HCT116 (cell line): ENCODE results near the gene SOD1. TPM values are rescaled to one million over a fixed set of nuclear protein-coding genes. Genes with fewer than 3 reads are reported as not detected.

ENCODE experiments used
- ATAC-seq: fragments of 200-7000 bp; cut with Tn5 transposase; 2 replicates; pipeline ENCODE4 v1.9.1; 2020; ENCODE audit warnings: mild to moderate bottlenecking, moderate library complexity
- BruUV-seq: library from RNA; stranded (reverse); fragments of 400-500 nt; replicated peaks from 2 replicates; lab custom pipeline; 2021; lab: Mats Ljungman, UMichigan
- CTCF ChIA-PET: fragments of 300-600 bp; sonication (Branson Sonifier 250); formaldehyde crosslinking; loops from one replicate; lab custom pipeline; 2021; ENCODE audit warnings: antibody characterized with exemption; lab: Charles Lee
- POLR2A ChIA-PET: fragments of 300-600, 350-600 bp; sonication (Branson Sonifier 250); formaldehyde crosslinking; loops from one replicate; lab custom pipeline; 2021; ENCODE audit warnings: antibody characterized with exemption; lab: Charles Lee
- RAD21 ChIA-PET, 2 experiments: fragments of 300-600 bp; sonication (Branson Sonifier 250); formaldehyde crosslinking; loops; one replicate each; lab custom pipeline; 2023; ENCODE audit warnings: low total read pairs in 2 of 2; ENCODE audit not compliant: uncharacterized antibody in 2 of 2, unreplicated experiment in 2 of 2, low non-redundant PET in 1 of 2; lab: Charles Lee
- DNase-seq: peaks from one replicate; pipeline ENCODE4 v3.0.0-alpha.2; 2010; ENCODE audit warnings: low read depth, low spot score
- H2AFZ ChIP-seq: fragments of 200-600 bp; shearing (Covaris generic), sonication (generic); 2 replicates; pipeline ENCODE4 v1.6.1; 2017; ENCODE audit warnings: low read depth, mixed run types, mixed read lengths, antibody characterized with exemption, low read length; ENCODE audit not compliant: poor library complexity, severe bottlenecking
- H3K27ac ChIP-seq: 2 replicates; pipeline ENCODE4 v1.5.1; 2012; ENCODE audit warnings: low read depth, low read length
- H3K27me3 ChIP-seq: fragments of 200-600 bp; sonication (generic); 2 replicates; pipeline ENCODE4 v1.6.1; 2016; ENCODE audit warnings: mixed run types, low read length, mixed read lengths; ENCODE audit not compliant: insufficient read depth
- H3K36me3 ChIP-seq, 2 experiments: fragments of 200-500 bp in 1 of 2; fragments of 200-600 bp in 1 of 2; sonication (Bioruptor generic) in 1 of 2; sonication (generic) in 1 of 2; 2 replicates each; pipeline versions ENCODE4 v1.5.1 to v1.6.1; 2014 to 2016; ENCODE audit warnings: low read length in 2 of 2, inconsistent platforms in 1 of 2, mixed read lengths in 1 of 2, mixed run types in 1 of 2; ENCODE audit not compliant: insufficient read depth in 2 of 2, control insufficient read depth in 1 of 2
- H3K4me1 ChIP-seq, 2 experiments: fragments of 200-600 bp in 1 of 2; sonication (generic) in 1 of 2; 2 replicates each; pipeline versions ENCODE4 v1.5.1 to v1.6.1; 2012 to 2017; ENCODE audit warnings: low read length in 2 of 2, inconsistent platforms in 1 of 2, mild to moderate bottlenecking in 1 of 2, mixed read lengths in 1 of 2, mixed run types in 1 of 2, moderate library complexity in 1 of 2; ENCODE audit not compliant: insufficient read depth in 2 of 2, control insufficient read depth in 1 of 2
- H3K4me2 ChIP-seq: fragments of 200-600 bp; sonication (generic); 2 replicates; pipeline ENCODE4 v1.6.1; 2017; ENCODE audit warnings: mixed run types, low read length, mixed read lengths
- H3K4me3 ChIP-seq, 2 experiments: fragments of 200-600 bp in 1 of 2; sonication (generic) in 1 of 2; replicated peaks in 1 of 2; 2 replicates each; pipeline ENCODE4 v1.5.1; 2011 to 2016; ENCODE audit warnings: low read length in 2 of 2, control low read depth in 1 of 2, low read depth in 1 of 2, mild to moderate bottlenecking in 1 of 2, mixed read lengths in 1 of 2, mixed run types in 1 of 2
- H3K79me2 ChIP-seq: fragments of 200-600 bp; sonication (generic); 2 replicates; pipeline ENCODE4 v1.6.1; 2017; ENCODE audit warnings: mild to moderate bottlenecking, mixed run types, low read length, moderate library complexity, mixed read lengths; ENCODE audit not compliant: insufficient read depth
- H3K9ac ChIP-seq: fragments of 200-600 bp; sonication (generic); 2 replicates; pipeline ENCODE4 v1.6.1; 2016; ENCODE audit warnings: low read length, mixed read lengths
- H3K9me2 ChIP-seq: fragments of 200-600 bp; sonication (generic), shearing (Covaris generic); 2 replicates; pipeline ENCODE4 v1.6.1; 2017; ENCODE audit warnings: mixed run types, mild to moderate bottlenecking, moderate library complexity; ENCODE audit not compliant: insufficient read depth
- H3K9me3 ChIP-seq, 2 experiments: fragments of 200-500 bp in 1 of 2; fragments of 200-600 bp in 1 of 2; sonication (Bioruptor generic) in 1 of 2; sonication (generic) in 1 of 2; 2 replicates each; pipeline ENCODE4 v1.6.1; 2014 to 2017; ENCODE audit warnings: low read length in 2 of 2, mixed read lengths in 2 of 2, inconsistent platforms in 1 of 2, low read depth in 1 of 2, mild to moderate bottlenecking in 1 of 2, mixed run types in 1 of 2, moderate library complexity in 1 of 2; ENCODE audit not compliant: control insufficient read depth in 1 of 2, insufficient read depth in 1 of 2
- H4K20me1 ChIP-seq: fragments of 200-600 bp; sonication (generic), shearing (Covaris generic); 2 replicates; pipeline ENCODE4 v1.6.1; 2017; ENCODE audit warnings: mixed run types, mild to moderate bottlenecking, moderate library complexity; ENCODE audit not compliant: insufficient read depth
- ATF3 ChIP-seq: IDR thresholded peaks from 2 replicates; pipeline ENCODE4 v1.6.1; 2012
- ELF1 ChIP-seq: IDR thresholded peaks from 2 replicates; pipeline ENCODE4 v1.6.1; 2012; ENCODE audit warnings: low read depth, borderline replicate concordance
- EZH2phosphoT487 ChIP-seq: fragments of 200-600 bp; IDR thresholded peaks from 2 replicates; pipeline ENCODE4 v1.6.1; 2018; ENCODE audit warnings: antibody characterized with exemption, borderline replicate concordance
- FOSL1 ChIP-seq: IDR thresholded peaks from 2 replicates; pipeline ENCODE4 v1.6.1; 2012; ENCODE audit warnings: low read depth
- POLR2A ChIP-seq: IDR thresholded peaks from 2 replicates; pipeline ENCODE4 v1.7.0; 2011; ENCODE audit warnings: borderline replicate concordance; ENCODE audit not compliant: insufficient read depth, insufficient read length; ENCODE audit errors: extremely low read depth
- POLR2AphosphoS5 ChIP-seq: IDR thresholded peaks from 2 replicates; pipeline ENCODE4 v1.6.1; 2011; ENCODE audit warnings: mild to moderate bottlenecking, low read depth, low read length, moderate library complexity
- ZBTB33 ChIP-seq: IDR thresholded peaks from 2 replicates; pipeline ENCODE4 v1.6.1; 2011; ENCODE audit warnings: mild to moderate bottlenecking, low read length, moderate library complexity; ENCODE audit not compliant: insufficient replicate concordance; ENCODE audit errors: extremely low read depth
- ZFX ChIP-seq: fragments of 450-650 bp; IDR thresholded peaks from 2 replicates; pipeline ENCODE4 v1.6.1; 2017
- intact Hi-C: fragments of 100-400 bp; cut with micrococcal nuclease; formaldehyde crosslinking; loops from 2 replicates; pipeline ENCODE4 v1.10.0; 2022
- total RNA-seq: library from RNA; stranded (reverse); gene quantifications from one replicate; pipeline ENCODE4 v1.2.1, GENCODE V29; 2021; ENCODE audit not compliant: unreplicated experiment
- TF ChIP-seq, protein P1 (sequence below): IDR thresholded peaks from 2 replicates; pipeline ENCODE4 v1.6.1; 2012

SOD1 gene
- total RNA-seq, 1 experiment from 2014 or later = 419 TPM

DNA sequence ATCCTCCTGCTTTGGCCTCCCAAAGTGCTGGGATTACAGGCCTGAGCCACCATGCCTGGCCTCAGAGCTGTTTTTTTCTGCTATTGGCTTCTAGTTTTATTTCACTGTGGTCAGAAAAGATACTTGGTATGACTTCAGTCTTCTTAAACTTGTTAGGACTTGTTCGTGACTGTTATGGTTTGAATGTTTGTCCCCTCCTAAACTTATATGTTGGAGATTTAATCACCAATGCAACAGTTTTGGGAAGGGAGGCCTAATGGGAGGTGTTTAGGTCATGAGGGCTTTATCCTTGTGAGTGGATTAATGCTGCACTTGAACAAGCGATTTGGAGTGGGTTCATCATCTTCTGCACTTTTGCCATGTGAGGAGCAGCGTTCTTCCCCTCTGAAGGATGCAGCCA, 24.5 kb upstream of the SOD1 start:
- ATAC-seq (no peak), DNase-seq (no peak)
- RAD21 ChIA-PET = no interaction called here
- H3K4me3 ChIP-seq = no peak overlapping the region
- no peaks in the 10 kb centered on the region for H4K20me1 ChIP-seq
- CTCF ChIA-PET = no interaction called here
- H3K27me3 ChIP-seq = no peaks in the 10 kb centered on the region
- H3K36me3 ChIP-seq = no peaks in the 10 kb centered on the region
- no peak overlapping the region for H3K27ac ChIP-seq
- no TSS peak for BruUV-seq
- H3K4me1 ChIP-seq = peaks cover 10 to 12% of the 10 kb centered on the region in 2 experiments
- H2AFZ ChIP-seq = no peak overlapping the region
- POLR2A ChIA-PET = interaction anchor here (0.7 kb wide), 1 partner anchor 76 kb away, joined by 3 read pairs; no protein-coding TSS in a partner anchor
- intact Hi-C loops = no loop called here
- H3K4me2 ChIP-seq = no peak overlapping the region
- no peak overlapping the region for H3K9ac ChIP-seq
- H3K9me2 ChIP-seq = no peaks in the 10 kb centered on the region
- no peaks in the 10 kb centered on the region for H3K9me3 ChIP-seq
- no peak for TF ChIP-seq ATF3
- TF ChIP-seq FOSL1 = no peak
- TF ChIP-seq ELF1 = no peak
- TF ChIP-seq, protein P1, sequence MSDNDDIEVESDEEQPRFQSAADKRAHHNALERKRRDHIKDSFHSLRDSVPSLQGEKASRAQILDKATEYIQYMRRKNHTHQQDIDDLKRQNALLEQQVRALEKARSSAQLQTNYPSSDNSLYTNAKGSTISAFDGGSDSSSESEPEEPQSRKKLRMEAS = no peak
- TF ChIP-seq POLR2A = no peak
- TF ChIP-seq EZH2phosphoT487 = no peak
- no peak for TF ChIP-seq ZBTB33
- no peak for TF ChIP-seq ZFX
- no peak for TF ChIP-seq POLR2AphosphoS5
- no peaks in the 10 kb centered on the region for H3K79me2 ChIP-seq
